ENCODE data around the gene APBA1.

DNA sequence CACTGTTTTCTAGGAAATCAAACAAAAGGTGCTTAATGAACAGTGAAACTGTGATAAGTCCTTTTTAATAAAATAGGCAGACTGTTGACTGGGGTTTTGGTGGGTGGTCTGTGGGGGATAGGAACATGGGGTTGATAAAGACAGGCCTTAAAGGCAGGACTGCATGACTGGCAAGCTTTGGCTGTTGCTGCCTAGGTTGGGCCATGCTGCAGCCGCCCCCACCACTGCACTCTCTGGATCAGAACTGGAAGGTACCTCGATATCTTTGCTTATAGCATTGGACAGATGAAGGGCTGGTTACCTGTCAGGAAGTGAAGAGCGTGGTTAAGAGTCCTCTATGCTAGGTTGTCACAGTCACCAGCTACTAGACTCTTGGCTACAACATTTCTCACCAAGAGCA, 24.4 kb downstream of the APBA1 start:
- TF ChIP-seq, protein P1, sequence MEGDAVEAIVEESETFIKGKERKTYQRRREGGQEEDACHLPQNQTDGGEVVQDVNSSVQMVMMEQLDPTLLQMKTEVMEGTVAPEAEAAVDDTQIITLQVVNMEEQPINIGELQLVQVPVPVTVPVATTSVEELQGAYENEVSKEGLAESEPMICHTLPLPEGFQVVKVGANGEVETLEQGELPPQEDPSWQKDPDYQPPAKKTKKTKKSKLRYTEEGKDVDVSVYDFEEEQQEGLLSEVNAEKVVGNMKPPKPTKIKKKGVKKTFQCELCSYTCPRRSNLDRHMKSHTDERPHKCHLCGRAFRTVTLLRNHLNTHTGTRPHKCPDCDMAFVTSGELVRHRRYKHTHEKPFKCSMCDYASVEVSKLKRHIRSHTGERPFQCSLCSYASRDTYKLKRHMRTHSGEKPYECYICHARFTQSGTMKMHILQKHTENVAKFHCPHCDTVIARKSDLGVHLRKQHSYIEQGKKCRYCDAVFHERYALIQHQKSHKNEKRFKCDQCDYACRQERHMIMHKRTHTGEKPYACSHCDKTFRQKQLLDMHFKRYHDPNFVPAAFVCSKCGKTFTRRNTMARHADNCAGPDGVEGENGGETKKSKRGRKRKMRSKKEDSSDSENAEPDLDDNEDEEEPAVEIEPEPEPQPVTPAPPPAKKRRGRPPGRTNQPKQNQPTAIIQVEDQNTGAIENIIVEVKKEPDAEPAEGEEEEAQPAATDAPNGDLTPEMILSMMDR (conservative IDR thresholded peaks at IDR 0.05), result no peak
- no peak for TF ChIP-seq ZFX (IDR thresholded peaks at IDR 0.05)

All from C4-2B (cell line).